Stimulated activated CD8-positive, alpha-beta memory T cell treated with anti-CD3 and anti-CD28 coated beads, Interleukin-12 subunit alpha, Interleukin-12 subunit beta, amount 100 ng/mL, for 4 hours (primary cell): Measurements from ENCODE around the gene CD72.
"Not testable (repeated sequence)": the region's sequence is repeated elsewhere in the genome, so short reads cannot be mapped to it uniquely, and the experiment has no call there.

Experiments used
- DNase-seq: peaks from one replicate; pipeline ENCODE4 v3.0.0-alpha.2; 2020; ENCODE audit warnings: low read depth

The CD72 gene

GRCh38 chr9:35588506-35588905 is 29.7 kb downstream of the CD72 start:
- DNase-seq, result not testable (repeated sequence)

- not testable (repeated sequence) for DNase-seq
Measured at GRCh38 chr9:35584681-35585080, 33.5 kb downstream of the CD72 start.

DNA sequence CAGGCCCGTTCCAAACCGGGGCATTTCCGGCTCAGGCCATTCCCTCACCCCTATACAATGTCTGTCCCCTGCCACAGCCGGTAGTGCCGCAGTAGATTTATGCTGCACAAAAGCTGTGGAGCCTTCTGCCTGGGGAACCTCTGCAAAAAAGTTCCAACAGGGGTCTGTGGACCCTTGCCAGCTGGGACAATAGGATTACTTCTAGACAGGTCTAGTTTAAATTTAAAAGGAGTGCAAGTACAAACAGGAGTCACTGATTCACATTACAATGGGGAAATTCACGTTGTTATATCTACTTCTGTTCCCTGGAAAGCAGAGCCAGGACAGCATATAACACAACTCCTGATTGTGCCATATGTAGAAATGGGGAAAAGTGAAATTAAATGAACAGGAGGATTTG is 34.7 kb downstream of the CD72 start:
- DNase-seq, result not testable (repeated sequence)

DNA sequence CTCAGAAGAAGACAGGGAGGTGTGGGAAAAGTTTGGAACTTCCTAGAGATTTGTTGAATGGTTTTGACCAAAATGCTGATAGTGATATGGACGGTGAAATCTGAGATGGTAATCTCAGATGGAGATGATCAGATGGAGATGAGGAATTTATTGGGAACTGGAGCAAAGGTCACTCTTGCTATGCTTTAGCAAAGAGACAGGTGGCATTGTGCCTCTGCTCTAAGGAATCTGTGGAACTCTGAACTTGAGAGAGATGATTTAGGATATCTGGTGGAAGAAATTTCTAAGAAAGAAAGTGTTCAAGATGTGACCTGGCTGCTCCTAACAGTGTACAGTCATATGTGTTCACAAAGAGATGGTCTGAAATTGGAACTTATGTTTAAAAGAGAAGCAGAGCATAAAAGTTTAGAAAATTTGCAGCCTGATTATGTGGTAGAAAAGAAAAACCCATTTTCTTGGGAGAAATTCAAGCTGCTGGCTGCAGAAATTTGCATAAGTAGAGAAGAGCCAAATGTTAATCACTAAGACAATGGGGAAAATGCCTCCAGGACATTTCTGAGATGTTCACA is 38.5 kb downstream of the CD72 start:
- not testable (repeated sequence) for DNase-seq

DNA sequence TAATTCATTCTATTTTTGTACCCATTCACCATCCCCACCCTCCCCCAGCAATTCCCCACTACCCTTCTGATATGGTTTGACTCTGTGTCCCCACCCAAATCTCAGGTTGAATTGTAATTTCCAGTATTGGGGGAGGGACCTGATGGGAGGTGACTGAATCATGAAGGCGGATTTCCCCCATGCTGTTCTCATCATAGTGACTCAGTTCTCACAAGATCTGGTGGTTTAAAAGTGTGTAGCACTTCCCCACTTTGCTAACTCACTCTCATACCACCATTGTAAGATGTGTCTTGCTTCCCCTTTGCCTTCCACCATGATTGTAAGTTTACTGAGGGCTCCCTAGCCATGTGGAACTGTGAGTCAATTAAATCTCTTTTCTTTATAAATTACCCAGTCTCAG is 39.1 kb downstream of the CD72 start:
- DNase-seq, result no peak

GRCh38 chr9:35577486-35577885 is 40.7 kb downstream of the CD72 start:
- DNase-seq, result no peak

DNA sequence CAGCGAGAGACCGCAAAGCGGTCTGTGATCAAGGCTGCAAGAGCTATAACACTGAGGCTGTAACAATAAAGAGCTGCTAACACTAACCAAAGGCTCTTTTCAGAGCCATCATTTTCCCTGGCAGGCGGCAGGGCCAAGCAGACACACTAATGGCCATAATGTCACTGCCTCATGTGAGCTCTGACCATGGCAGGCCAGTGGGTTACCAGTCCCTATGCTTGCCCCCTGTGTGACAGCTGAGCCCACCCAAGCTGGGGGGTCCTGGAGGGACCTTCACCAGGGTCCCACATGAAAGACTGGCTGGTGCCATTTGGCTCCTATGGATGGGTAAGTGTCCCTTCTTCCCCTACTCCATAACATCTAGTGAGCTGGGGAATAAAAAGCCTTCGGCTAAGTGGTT is 42.7 kb downstream of the CD72 start:
- DNase-seq, result no peak

DNA sequence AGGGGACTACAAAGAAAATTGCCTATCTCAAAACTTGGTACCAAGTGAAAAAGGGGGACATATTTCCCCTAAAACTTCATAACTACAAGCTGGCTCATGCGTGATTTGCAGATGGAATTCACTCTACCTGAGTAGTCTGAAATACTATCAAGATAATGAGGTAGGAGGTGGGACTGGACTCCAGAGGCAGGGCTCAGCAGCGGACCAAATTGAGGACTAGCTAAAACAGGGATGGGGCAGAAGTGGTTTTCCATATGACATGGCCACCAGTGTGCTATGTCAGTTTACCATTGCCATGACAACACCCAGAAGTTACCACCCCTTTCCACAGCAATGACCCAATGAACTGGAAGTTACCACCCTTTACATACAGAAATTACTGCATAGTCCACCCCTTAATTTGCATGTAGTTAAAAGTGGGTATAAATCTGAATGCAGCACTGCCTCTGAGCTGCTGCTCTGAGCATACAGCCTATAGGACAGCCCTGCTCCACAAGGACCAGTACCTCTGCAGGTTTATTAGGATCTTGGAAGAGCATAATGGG is 43.6 kb downstream of the CD72 start:
- DNase-seq, result no peak

GRCh38 chr9:35570709-35571504 is 47.3 kb downstream of the CD72 start:
- no peak for DNase-seq

GRCh38 chr9:35569206-35569605 is 49.0 kb downstream of the CD72 start:
- DNase-seq, result no peak

GRCh38 chr9:35568196-35568595 is 50.0 kb downstream of the CD72 start:
- no peak for DNase-seq

- DNase-seq, result no peak
Measured at GRCh38 chr9:35566417-35566816, 51.8 kb downstream of the CD72 start.

DNA sequence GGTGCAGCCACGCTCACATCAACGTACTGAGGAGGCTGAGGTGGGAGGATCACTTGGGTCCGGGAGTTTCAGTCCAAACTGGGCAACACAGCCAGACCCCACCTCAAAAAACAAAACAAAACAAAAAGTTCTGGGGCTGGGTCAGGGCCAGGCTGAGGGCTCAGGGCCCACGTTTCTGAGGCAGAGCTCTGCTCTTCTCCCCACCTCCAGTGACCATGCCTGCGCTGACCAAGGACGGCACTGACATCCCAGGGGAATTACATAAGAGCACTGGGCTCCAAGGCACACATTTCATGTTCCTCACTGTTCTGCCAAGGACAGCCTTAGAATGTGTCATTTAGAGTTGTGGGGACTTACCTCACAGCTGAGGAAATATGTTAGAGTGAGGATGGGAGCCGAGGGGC is 53.6 kb downstream of the CD72 start:
- DNase-seq, result no peak

GRCh38 chr9:35563791-35564197 is 54.4 kb downstream of the CD72 start:
- DNase-seq, result no peak

GRCh38 chr9:35562895-35563780 is 55.1 kb downstream of the CD72 start:
- DNase-seq, result no peak

- no peak for DNase-seq
Measured at GRCh38 chr9:35561468-35562261, 56.5 kb downstream of the CD72 start.

DNA sequence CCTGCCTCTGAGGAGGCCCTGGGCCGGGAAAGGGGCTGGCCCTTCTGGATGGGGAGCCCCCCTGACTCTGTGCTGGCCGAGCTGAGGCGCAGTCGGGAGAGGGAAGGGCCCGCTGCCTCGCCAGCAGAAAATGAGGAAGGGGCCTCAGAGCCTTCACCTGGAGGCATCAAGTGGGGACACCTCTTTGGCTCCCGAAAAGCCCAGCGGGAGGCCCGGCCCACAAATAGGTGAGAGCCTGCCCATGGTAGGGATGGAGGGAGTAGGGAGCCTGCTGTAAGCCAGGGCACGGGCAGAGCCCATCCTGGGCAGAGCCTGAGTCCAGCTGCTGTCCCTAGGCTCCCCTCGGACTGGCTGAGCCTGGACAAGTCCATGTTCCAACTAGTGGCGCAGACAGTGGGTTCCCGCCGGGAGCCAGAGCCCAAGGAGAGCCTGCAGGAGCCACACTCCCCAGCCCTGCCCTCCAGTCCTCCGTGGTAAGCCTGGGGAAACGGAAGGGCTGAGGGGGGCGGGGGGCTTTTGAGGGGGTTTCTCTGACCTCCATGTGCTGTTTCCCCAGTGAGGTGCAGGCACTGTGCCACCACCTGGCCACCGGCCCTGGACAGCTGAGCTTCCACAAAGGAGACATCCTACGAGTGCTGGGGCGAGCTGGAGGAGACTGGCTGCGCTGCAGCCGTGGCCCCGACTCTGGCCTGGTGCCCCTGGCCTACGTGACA is 57.4 kb downstream of the CD72 start:
- no peak for DNase-seq
